Hepatocyte (in vitro differentiated cells): ENCODE data around the gene ZMAT3. TPM values are rescaled to one million over a fixed set of nuclear protein-coding genes. Genes with fewer than 3 reads are reported as not detected.
A peak's percentile ranks its signal among the peaks of the same experiment; 100 is the strongest.

Source experiments
- DNase-seq: peaks from one replicate; pipeline ENCODE4 v3.0.0-alpha.2; 2016; ENCODE audit warnings: low spot score
- H2AFZ ChIP-seq: fragments of 200-600 bp; sonication (generic); 2 replicates; pipeline ENCODE4 v1.6.0; 2016; ENCODE audit warnings: antibody characterized with exemption, mild to moderate bottlenecking
- H3K27ac ChIP-seq: fragments of 200-600 bp; sonication (generic); 2 replicates; pipeline ENCODE4 v1.5.1; 2016; ENCODE audit warnings: mild to moderate bottlenecking
- H3K27me3 ChIP-seq: fragments of 200-600 bp; sonication (generic); 2 replicates; pipeline ENCODE4 v1.6.1; 2016
- H3K36me3 ChIP-seq: fragments of 200-600 bp; sonication (generic); replicated peaks from 2 replicates; pipeline ENCODE4 v1.5.1; 2016; ENCODE audit warnings: low read depth; ENCODE audit not compliant: insufficient read depth
- H3K4me1 ChIP-seq: fragments of 200-600 bp; sonication (generic); 2 replicates; pipeline ENCODE4 v1.5.1; 2016; ENCODE audit warnings: mild to moderate bottlenecking, moderate library complexity; ENCODE audit not compliant: insufficient read depth
- H3K4me2 ChIP-seq: fragments of 200-600 bp; sonication (generic); 2 replicates; pipeline ENCODE4 v1.6.0; 2016
- H3K4me3 ChIP-seq: fragments of 200-600 bp; sonication (generic); 2 replicates; pipeline ENCODE4 v1.5.1; 2016; ENCODE audit warnings: mild to moderate bottlenecking
- H3K79me2 ChIP-seq: fragments of 200-600 bp; sonication (generic); 2 replicates; pipeline ENCODE4 v1.6.0; 2017; ENCODE audit warnings: mild to moderate bottlenecking
- H3K9me2 ChIP-seq: fragments of 200-600 bp; sonication (generic); replicated peaks from 2 replicates; pipeline ENCODE4 v1.6.0; 2017; ENCODE audit warnings: mild to moderate bottlenecking; ENCODE audit not compliant: insufficient read depth
- H3K9me3 ChIP-seq: fragments of 200-600 bp; sonication (generic); 2 replicates; pipeline ENCODE4 v1.5.1; 2016; ENCODE audit warnings: low read depth, mild to moderate bottlenecking
- H4K20me1 ChIP-seq: fragments of 200-600 bp; sonication (generic); 2 replicates; pipeline ENCODE4 v1.6.0; 2016; ENCODE audit warnings: mild to moderate bottlenecking; ENCODE audit not compliant: insufficient read depth, poor library complexity, severe bottlenecking
- CTCF ChIP-seq: fragments of 200-600 bp; sonication (generic); IDR thresholded peaks from 2 replicates; pipeline ENCODE4 v1.5.1; 2016; ENCODE audit warnings: antibody characterized with exemption, mild to moderate bottlenecking; ENCODE audit not compliant: poor library complexity
- EZH2 ChIP-seq: fragments of 200-600 bp; sonication (generic); IDR thresholded peaks from 2 replicates; pipeline ENCODE4 v1.6.1; 2016; ENCODE audit warnings: antibody characterized with exemption, mild to moderate bottlenecking, borderline replicate concordance
- EZH2phosphoT487 ChIP-seq: fragments of 200-600 bp; sonication (generic); IDR thresholded peaks from one replicate; pipeline ENCODE4 v1.6.1; 2018; ENCODE audit warnings: antibody characterized with exemption, mild to moderate bottlenecking, low read depth, moderate library complexity; ENCODE audit not compliant: unreplicated experiment, severe bottlenecking
- WGBS: methylation state at CpG from one replicate; pipeline ENCODE4 v1.1.6; 2016; ENCODE audit warnings: low lambda C conversion rate; ENCODE audit errors: missing lambda C conversion rate; 5-methylcytosine and 5-hydroxymethylcytosine counted together
- polyA plus RNA-seq: library from polyadenylated mRNA; unstranded; fragments of >200 nt; fragmentation: Nextera tagmentation; extraction: Ambion mirVana; gene quantifications from 2 replicates; pipeline ENCODE4 v1.2.1, GENCODE V29; 2016
- total RNA-seq: library from RNA; depleted of rRNA; stranded (reverse); fragments of >200 nt; gene quantifications from 2 replicates; pipeline ENCODE4 v1.2.3, GENCODE V29; 2014

Gene ZMAT3
- total and polyA plus RNA-seq, 2 experiments from 2014 or later: 17.9 to 24.0 TPM

- Histone ChIP-seq H3K9me3 (no peaks in the 10 kb centered on the region), H3K27ac (peak overlapping the region; percentile 94), H3K36me3 (no peaks in the 10 kb centered on the region), H3K9me2 (no peaks in the 10 kb centered on the region), H3K4me2 (peak overlapping the region; percentile 93), H3K27me3 (no peaks in the 10 kb centered on the region), H3K4me1 (peaks cover 7% of the 10 kb centered on the region), H3K4me3 (peak overlapping the region; percentile 93), H4K20me1 (no peaks in the 10 kb centered on the region), H3K79me2 (peaks cover 39% of the 10 kb centered on the region), H2AFZ (peak overlapping the region; percentile 99)
- no peak for DNase-seq
- 24% methylated on average over 6 of the region's 7 CpGs for WGBS
- TF ChIP-seq CTCF (no peak), EZH2phosphoT487 (no peak), EZH2 (no peak)
These were observed 460 bp upstream of the ZMAT3 start for GRCh38 chr3:179072100-179072438.

- Histone ChIP-seq H3K9me2 (no peaks in the 10 kb centered on the region), H3K27ac (peak overlapping the region; percentile 94), H4K20me1 (no peaks in the 10 kb centered on the region), H3K4me3 (peak overlapping the region; percentile 93), H2AFZ (peak overlapping the region; percentile 99), H3K4me2 (peak overlapping the region; percentile 93), H3K27me3 (no peaks in the 10 kb centered on the region), H3K36me3 (no peaks in the 10 kb centered on the region), H3K4me1 (peaks cover 7% of the 10 kb centered on the region), H3K79me2 (peaks cover 44% of the 10 kb centered on the region), H3K9me3 (no peaks in the 10 kb centered on the region)
- no peak for DNase-seq
- WGBS: 5% methylated on average over 8 of the region's 8 CpGs
- TF ChIP-seq EZH2phosphoT487 (no peak), EZH2 (no peak), CTCF (no peak)
These were observed 634 bp downstream of the ZMAT3 start for GRCh38 chr3:179071027-179071322.

- Histone ChIP-seq H3K4me2 (peak overlapping the region; percentile 93), H2AFZ (no peak overlapping the region), H3K36me3 (no peaks in the 10 kb centered on the region), H4K20me1 (no peaks in the 10 kb centered on the region), H3K27me3 (no peaks in the 10 kb centered on the region), H3K9me2 (no peaks in the 10 kb centered on the region), H3K4me3 (peak overlapping the region; percentile 93), H3K4me1 (peaks cover 7% of the 10 kb centered on the region), H3K79me2 (peaks cover 55% of the 10 kb centered on the region), H3K9me3 (no peaks in the 10 kb centered on the region), H3K27ac (peak overlapping the region; percentile 94)
- DNase-seq: no peak
- no peak for TF ChIP-seq EZH2
- no peak for TF ChIP-seq EZH2phosphoT487
- no peak for TF ChIP-seq CTCF
- WGBS: 52% methylated on average over 1 of the region's 1 CpG
These were observed 1.7 kb downstream of the ZMAT3 start for GRCh38 chr3:179069762-179070390.
